SK-N-SH treated with all-trans-retinoic acid at 6 μM for 48 hours (cell line): ENCODE data around the gene FBXO38.
A peak's percentile ranks its signal among the peaks of the same experiment; 100 is the strongest.

ENCODE experiments used
- ZC3H10 ChIP-seq: fragments of 250-450 bp; sonication (Bioruptor Pico); IDR thresholded peaks from 2 replicates; pipeline ENCODE4 v1.5.1; 2021; ENCODE audit warnings: mild to moderate bottlenecking, moderate library complexity
- ZFP3 ChIP-seq: fragments of 250-450 bp; sonication (Bioruptor Pico); IDR thresholded peaks from 2 replicates; pipeline ENCODE4 v1.5.0; 2020; ENCODE audit warnings: mild to moderate bottlenecking, moderate library complexity

GRCh38 chr5:148469501-148469935 is 85.8 kb downstream of the FBXO38 start:
- TF ChIP-seq ZFP3, result peak; percentile 43; the same call in 1 of the 2 replicates
- TF ChIP-seq ZC3H10 (CRISPR knock-in tag), result no peak
